Fibroblast of lung (primary cell): ENCODE measurements around the gene KRT2. TPM values are rescaled to one million over a fixed set of nuclear protein-coding genes. Genes with fewer than 3 reads are reported as not detected.

Source experiments
- DNase-seq, 2 donors: peaks; one replicate each; pipeline versions ENCODE4 v3.0.0 to v3.0.0-alpha.2; 2010; ENCODE audit warnings: low read depth in 2 of 2
- H2AFZ ChIP-seq: 2 replicates; pipeline ENCODE4 v1.5.1; 2012; ENCODE audit warnings: low read length, control low read depth, inconsistent platforms
- H3K27ac ChIP-seq: 2 replicates; pipeline ENCODE4 v1.5.1; 2011; ENCODE audit warnings: low read length, control low read depth; ENCODE audit not compliant: insufficient read depth
- H3K27me3 ChIP-seq: 2 replicates; pipeline ENCODE4 v1.5.1; 2011; ENCODE audit warnings: mild to moderate bottlenecking, low read length; ENCODE audit not compliant: control insufficient read depth, insufficient read depth
- H3K36me3 ChIP-seq: 2 replicates; pipeline ENCODE4 v1.5.1; 2011; ENCODE audit warnings: low read length; ENCODE audit not compliant: control insufficient read depth, insufficient read depth
- H3K4me1 ChIP-seq: 2 replicates; pipeline ENCODE4 v1.5.1; 2011; ENCODE audit warnings: low read length; ENCODE audit not compliant: control insufficient read depth, insufficient read depth; ENCODE audit errors: extremely low read depth
- H3K4me2 ChIP-seq: 2 replicates; pipeline ENCODE4 v1.5.1; 2011; ENCODE audit warnings: low read length, control low read depth; ENCODE audit not compliant: insufficient read depth; ENCODE audit errors: extremely low read depth
- H3K4me3 ChIP-seq, 4 experiments: fragments of 200-600 bp in 1 of 4; sonication (generic) in 1 of 4; replicated peaks in 1 of 4; 2 replicates each; pipeline ENCODE4 v1.5.1; 2011 to 2016; ENCODE audit warnings: low read length in 4 of 4, low read depth in 3 of 4, mild to moderate bottlenecking in 3 of 4, control low read depth in 2 of 4, inconsistent platforms in 1 of 4, mixed read lengths in 1 of 4; ENCODE audit not compliant: insufficient read depth in 1 of 4; ENCODE audit errors: control extremely low read depth in 1 of 4
- H3K79me2 ChIP-seq: 2 replicates; pipeline ENCODE4 v1.5.1; 2012; ENCODE audit warnings: mild to moderate bottlenecking, low read length, inconsistent platforms; ENCODE audit not compliant: control insufficient read depth, insufficient read depth
- H3K9ac ChIP-seq: 2 replicates; pipeline ENCODE4 v1.5.1; 2011; ENCODE audit warnings: mild to moderate bottlenecking, low read length, control low read depth; ENCODE audit not compliant: insufficient read depth
- H3K9me3 ChIP-seq: 2 replicates; pipeline ENCODE4 v1.5.1; 2012; ENCODE audit warnings: low read depth, low read length; ENCODE audit not compliant: control insufficient read depth, insufficient read depth
- H4K20me1 ChIP-seq: 2 replicates; pipeline ENCODE4 v1.5.1; 2011; ENCODE audit warnings: low read length; ENCODE audit not compliant: control insufficient read depth, insufficient read depth; ENCODE audit errors: extremely low read depth
- CTCF ChIP-seq, 2 donors: IDR thresholded peaks in 1 of 2; conservative IDR thresholded peaks in 1 of 2; 1 replicate in 1 of 2; 2 replicates in 1 of 2; pipeline ENCODE4 v1.5.1; 2011 to 2012; ENCODE audit warnings: low read length in 2 of 2, control low read depth in 1 of 2, inconsistent platforms in 1 of 2, low read depth in 1 of 2, mild to moderate bottlenecking in 1 of 2
- EZH2 ChIP-seq: IDR thresholded peaks from 2 replicates; pipeline ENCODE4 v1.5.1; 2012; ENCODE audit warnings: low read length, control low read depth, mild to moderate bottlenecking; ENCODE audit errors: missing control alignments
- polyA plus RNA-seq, 2 donors: library from polyadenylated mRNA; depleted of rRNA in 1 of 2; stranded (reverse) in 1 of 2; unstranded in 1 of 2; fragments of >200 nt; gene quantifications; 2 replicates each; pipeline ENCODE4 v1.2.1, GENCODE V29; 2011 to 2012; ENCODE audit warnings: missing spikeins in 1 of 2
- total RNA-seq: library from RNA; depleted of rRNA; stranded (reverse); fragments of >200 nt; gene quantifications from 2 replicates; pipeline ENCODE4 v1.2.1, GENCODE V29; 2014

Gene KRT2
- total and polyA plus RNA-seq, 2 donors (not counting 1 experiment from before 2014, with no cell fraction given) = not detected

- H3K4me2 ChIP-seq = no peak overlapping the region
- TF ChIP-seq EZH2 (no peak), CTCF (conservative IDR thresholded peaks at IDR 0.05 in 1 of 2, IDR thresholded peaks at IDR 0.05 in 1 of 2; ENCODE audit: low read depth in 1 of 2, low read length in 2 of 2) (no peak)
- H3K27ac ChIP-seq = no peak overlapping the region
- no peak overlapping the region for H2AFZ ChIP-seq
- H3K4me1 ChIP-seq = no peaks in the 10 kb centered on the region
- H3K79me2 ChIP-seq = no peaks in the 10 kb centered on the region
- no peaks in the 10 kb centered on the region for H3K9me3 ChIP-seq
- DNase-seq = no peak
- H3K9ac ChIP-seq = no peak overlapping the region
- H3K4me3 ChIP-seq = no peak overlapping the region
- H3K36me3 ChIP-seq = no peaks in the 10 kb centered on the region
- H4K20me1 ChIP-seq = no peaks in the 10 kb centered on the region
- no peaks in the 10 kb centered on the region for H3K27me3 ChIP-seq
These were observed 27.9 kb upstream of the KRT2 start for GRCh38 chr12:52679875-52680274.

GRCh38 chr12:52677671-52678070, 25.7 kb upstream of the KRT2 start:
- no peak overlapping the region for H3K9ac ChIP-seq
- H2AFZ ChIP-seq = no peak overlapping the region
- H3K4me2 ChIP-seq = no peak overlapping the region
- H3K9me3 ChIP-seq = no peaks in the 10 kb centered on the region
- H3K36me3 ChIP-seq = no peaks in the 10 kb centered on the region
- H3K4me3 ChIP-seq = no peak overlapping the region
- TF ChIP-seq EZH2 = no peak
- TF ChIP-seq CTCF (conservative IDR thresholded peaks at IDR 0.05 in 1 of 2, IDR thresholded peaks at IDR 0.05 in 1 of 2; ENCODE audit: low read depth in 1 of 2, low read length in 2 of 2) = no peak
- no peaks in the 10 kb centered on the region for H3K27me3 ChIP-seq
- no peak overlapping the region for H3K27ac ChIP-seq
- no peaks in the 10 kb centered on the region for H4K20me1 ChIP-seq
- no peaks in the 10 kb centered on the region for H3K79me2 ChIP-seq
- H3K4me1 ChIP-seq = no peaks in the 10 kb centered on the region
- no peak for DNase-seq

- H3K4me3 ChIP-seq = no peak overlapping the region
- no peak overlapping the region for H3K9ac ChIP-seq
- no peak for DNase-seq
- H3K36me3 ChIP-seq = no peaks in the 10 kb centered on the region
- H3K79me2 ChIP-seq = no peaks in the 10 kb centered on the region
- no peak overlapping the region for H3K27ac ChIP-seq
- no peak for TF ChIP-seq EZH2
- TF ChIP-seq CTCF (conservative IDR thresholded peaks at IDR 0.05 in 1 of 2, IDR thresholded peaks at IDR 0.05 in 1 of 2; ENCODE audit: low read depth in 1 of 2, low read length in 2 of 2) = no peak
- no peaks in the 10 kb centered on the region for H3K9me3 ChIP-seq
- H3K27me3 ChIP-seq = no peaks in the 10 kb centered on the region
- H3K4me1 ChIP-seq = no peaks in the 10 kb centered on the region
- no peaks in the 10 kb centered on the region for H4K20me1 ChIP-seq
- no peak overlapping the region for H3K4me2 ChIP-seq
- no peak overlapping the region for H2AFZ ChIP-seq
These were observed 25.1 kb upstream of the KRT2 start for GRCh38 chr12:52677126-52677525.
